Fibroblast of upper back skin (primary cell): Measurements from ENCODE around the gene HBP1.
"Not testable (repeated sequence)": the region's sequence is repeated elsewhere in the genome, so short reads cannot be mapped to it uniquely, and the experiment has no call there.

Experiments used
- DNase-seq: peaks from one replicate; pipeline ENCODE4 v3.0.0-alpha.2; 2013

HBP1 gene

GRCh38 chr7:107232568-107233090 is 63.8 kb downstream of the HBP1 start:
- peak; percentile 79 for DNase-seq

- no peak for DNase-seq
Observed at GRCh38 chr7:107233174-107233573, 64.4 kb downstream of the HBP1 start.

- no peak for DNase-seq
Observed at GRCh38 chr7:107233981-107234380, 65.2 kb downstream of the HBP1 start.

- no peak for DNase-seq
Observed at GRCh38 chr7:107234436-107234835, 65.6 kb downstream of the HBP1 start.

DNA sequence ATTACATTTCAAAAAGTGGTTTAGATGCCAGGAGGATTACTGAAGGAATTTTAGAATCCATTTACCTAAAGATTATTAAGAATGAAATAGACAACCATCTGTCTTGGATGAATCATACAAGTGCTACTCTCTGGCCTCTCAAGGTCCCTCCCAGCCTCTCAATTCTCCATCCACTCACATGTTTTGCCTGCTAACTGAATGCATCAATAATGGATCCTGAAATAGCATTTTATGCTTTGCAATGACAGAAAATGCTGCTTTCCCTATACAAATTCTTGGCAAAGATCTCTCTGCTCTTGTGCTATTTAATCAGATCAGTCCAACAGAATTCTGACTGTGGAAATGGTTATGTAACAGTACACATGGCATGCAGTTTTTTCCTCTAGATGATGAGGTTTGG is 68.1 kb downstream of the HBP1 start:
- DNase-seq: peak; percentile 56

- DNase-seq: no peak
Observed at GRCh38 chr7:107237451-107237850, 68.6 kb downstream of the HBP1 start.

DNA sequence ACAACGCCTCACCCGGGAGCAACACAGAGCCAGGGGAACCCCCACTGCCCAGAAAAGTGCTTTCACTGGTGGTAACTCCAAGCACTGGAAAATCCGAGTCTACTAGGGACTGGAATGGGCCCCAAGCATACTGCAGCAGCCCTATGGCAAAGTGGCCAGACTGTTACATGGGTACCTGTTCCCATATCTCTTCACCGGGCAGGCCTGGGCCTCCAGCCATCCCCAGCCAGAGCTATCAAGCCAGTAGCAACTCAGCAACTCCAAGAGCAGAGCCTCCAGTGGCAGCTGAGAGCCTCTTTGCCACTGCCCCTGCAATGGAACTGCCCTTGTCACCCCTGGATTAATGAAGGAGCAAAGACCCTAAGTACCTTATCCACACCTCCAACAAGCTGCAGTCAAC is 73.5 kb downstream of the HBP1 start:
- DNase-seq: no peak

DNA sequence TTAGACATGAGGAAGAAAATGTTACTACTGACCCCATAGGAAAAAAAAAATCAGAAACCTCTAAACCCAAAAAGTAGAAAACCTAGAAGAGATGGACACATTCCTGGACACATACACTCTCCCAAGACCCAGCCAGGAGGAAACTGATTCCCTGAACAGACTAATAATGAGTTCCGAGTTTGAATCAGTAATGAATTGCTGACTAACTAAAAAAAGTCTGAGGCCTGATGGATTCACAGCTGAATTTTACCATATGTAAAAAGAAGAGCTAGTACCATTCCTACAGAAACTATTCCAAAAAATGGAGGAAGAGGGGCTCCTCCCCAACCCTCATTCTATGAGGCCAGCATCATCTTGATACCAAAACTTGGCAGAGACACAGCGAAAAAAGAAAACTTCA is 75.8 kb downstream of the HBP1 start:
- no peak for DNase-seq

DNA sequence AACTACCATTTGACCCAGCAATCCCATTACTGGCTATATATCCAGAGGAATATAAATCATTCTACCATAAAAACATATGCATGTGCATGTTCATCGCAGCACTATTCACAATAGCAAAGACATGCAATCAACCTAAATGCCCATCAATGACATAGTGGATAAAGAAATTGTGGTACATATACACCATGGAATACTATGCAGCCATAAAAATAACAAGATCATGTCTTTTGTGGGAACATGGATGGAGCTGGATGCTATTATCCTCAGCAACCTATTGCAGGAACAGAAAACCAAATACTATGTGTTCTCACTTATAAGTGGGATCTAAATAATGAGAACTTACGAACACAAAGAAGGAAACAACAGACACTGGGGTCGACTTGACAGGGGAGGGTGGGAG is 78.0 kb downstream of the HBP1 start:
- DNase-seq: not testable (repeated sequence)

- DNase-seq: peak; percentile 41
Observed at GRCh38 chr7:107248551-107249316, 79.9 kb downstream of the HBP1 start.

- no peak for DNase-seq
Observed at GRCh38 chr7:107251963-107252362, 83.2 kb downstream of the HBP1 start.
